ENCODE results near the gene ALDH4A1. TPM values are rescaled to one million over a fixed set of nuclear protein-coding genes. Genes with fewer than 3 reads are reported as not detected.

The ALDH4A1 gene
- total RNA-seq, 1 donor from 2014 or later, result 13.8 TPM

DNA sequence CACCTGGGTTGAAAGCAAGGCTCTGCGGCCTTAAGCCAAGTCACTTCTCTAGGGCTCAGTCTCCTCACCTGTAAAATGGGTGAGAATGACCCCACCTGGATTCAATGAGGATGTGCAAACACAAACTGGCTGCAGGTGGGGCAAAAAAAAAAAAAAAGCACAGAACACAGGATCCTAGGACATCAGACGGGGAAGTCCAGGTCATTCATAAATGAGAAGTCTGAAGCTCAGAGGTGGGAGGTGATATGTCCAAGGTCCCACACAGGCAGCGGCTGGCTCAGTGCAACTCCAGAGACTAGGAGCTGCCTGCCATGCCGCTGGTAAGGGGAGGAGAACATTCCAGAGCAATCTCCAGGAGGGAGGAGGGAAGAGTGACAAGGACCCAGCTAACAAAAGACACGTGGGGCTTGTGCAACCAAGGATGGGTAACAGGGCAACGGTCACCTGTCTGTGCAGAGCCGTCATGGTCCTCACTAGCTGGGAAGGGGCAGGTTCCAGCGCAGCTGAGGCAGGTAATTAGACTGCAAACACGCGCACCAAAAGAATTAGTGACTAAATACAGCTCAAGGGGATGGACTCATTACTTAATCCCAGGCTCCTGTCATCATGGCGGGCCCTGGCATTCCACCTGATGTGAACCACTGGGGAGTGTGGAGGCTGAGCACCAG, 34.6 kb upstream of the ALDH4A1 start:
- peaks cover 46% of the 10 kb centered on the region for H3K4me1 ChIP-seq (ENCODE audit: insufficient read depth, low read length)
- no peaks in the 10 kb centered on the region for H3K27me3 ChIP-seq (ENCODE audit: insufficient read depth, low read length)
- peak overlapping the region; percentile 54 for H3K4me3 Mint-ChIP-seq (ENCODE audit: unreplicated experiment)
- no peaks in the 10 kb centered on the region for H3K36me3 ChIP-seq (ENCODE audit: insufficient read depth, low read length)
- H3K27ac ChIP-seq (ENCODE audit: low read depth, low read length), result no peak overlapping the region
- peaks cover 100% of the 10 kb centered on the region for H3K79me2 ChIP-seq (ENCODE audit: insufficient read depth, low read length)
- no peak overlapping the region for H3K27ac Mint-ChIP-seq (ENCODE audit: unreplicated experiment)
- TF ChIP-seq, protein P1, sequence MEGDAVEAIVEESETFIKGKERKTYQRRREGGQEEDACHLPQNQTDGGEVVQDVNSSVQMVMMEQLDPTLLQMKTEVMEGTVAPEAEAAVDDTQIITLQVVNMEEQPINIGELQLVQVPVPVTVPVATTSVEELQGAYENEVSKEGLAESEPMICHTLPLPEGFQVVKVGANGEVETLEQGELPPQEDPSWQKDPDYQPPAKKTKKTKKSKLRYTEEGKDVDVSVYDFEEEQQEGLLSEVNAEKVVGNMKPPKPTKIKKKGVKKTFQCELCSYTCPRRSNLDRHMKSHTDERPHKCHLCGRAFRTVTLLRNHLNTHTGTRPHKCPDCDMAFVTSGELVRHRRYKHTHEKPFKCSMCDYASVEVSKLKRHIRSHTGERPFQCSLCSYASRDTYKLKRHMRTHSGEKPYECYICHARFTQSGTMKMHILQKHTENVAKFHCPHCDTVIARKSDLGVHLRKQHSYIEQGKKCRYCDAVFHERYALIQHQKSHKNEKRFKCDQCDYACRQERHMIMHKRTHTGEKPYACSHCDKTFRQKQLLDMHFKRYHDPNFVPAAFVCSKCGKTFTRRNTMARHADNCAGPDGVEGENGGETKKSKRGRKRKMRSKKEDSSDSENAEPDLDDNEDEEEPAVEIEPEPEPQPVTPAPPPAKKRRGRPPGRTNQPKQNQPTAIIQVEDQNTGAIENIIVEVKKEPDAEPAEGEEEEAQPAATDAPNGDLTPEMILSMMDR (IDR thresholded peaks at IDR 0.05; ENCODE audit: insufficient read depth, low read depth, low read length), result no peak
- no peak for TF ChIP-seq EZH2 (IDR thresholded peaks at IDR 0.05; ENCODE audit: insufficient read depth, low read length)
- FAIRE-seq, result no peak
- no peak overlapping the region for H2AFZ ChIP-seq (ENCODE audit: low read depth, low read length)
- DNase-seq (ENCODE audit: low read depth), result no peak
- H3K9ac ChIP-seq (ENCODE audit: low read length), result no peak overlapping the region
- H4K20me1 ChIP-seq (ENCODE audit: insufficient read depth, low read length), result peaks cover 93% of the 10 kb centered on the region
- no peaks in the 10 kb centered on the region for H3K9me3 ChIP-seq (ENCODE audit: insufficient read depth, low read depth, low read length)
- no peak overlapping the region for H3K4me3 ChIP-seq (ENCODE audit: insufficient read depth, low read depth, low read length)
- no peaks in the 10 kb centered on the region for H3K9me3 Mint-ChIP-seq (ENCODE audit: unreplicated experiment)
- peaks cover 37% of the 10 kb centered on the region for H3K4me1 Mint-ChIP-seq (ENCODE audit: low read depth, unreplicated experiment)
- no peak overlapping the region for H3K4me2 ChIP-seq (ENCODE audit: low read length)
- peaks cover 5% of the 10 kb centered on the region for H3K36me3 Mint-ChIP-seq (ENCODE audit: low read depth, unreplicated experiment)
- H3K27me3 Mint-ChIP-seq (ENCODE audit: low read depth, unreplicated experiment), result no peaks in the 10 kb centered on the region

DNA sequence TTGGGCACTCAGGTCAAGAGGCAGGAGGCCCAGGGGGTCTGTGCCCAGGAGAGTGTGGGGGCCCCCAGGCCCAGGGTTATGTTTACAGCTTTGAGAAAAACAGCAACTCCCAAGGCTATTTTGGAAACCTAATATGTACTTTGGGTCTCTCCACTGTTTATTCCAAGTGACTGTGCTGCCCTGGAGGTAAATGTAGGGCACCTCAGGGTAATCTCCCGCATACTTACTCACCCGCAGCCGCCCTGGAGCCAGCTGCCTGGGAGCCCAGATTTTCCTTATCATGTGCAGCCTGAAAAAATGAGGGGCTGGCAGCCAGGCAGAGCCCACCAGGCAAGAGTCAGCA, 34.1 kb upstream of the ALDH4A1 start:
- Mint-ChIP-seq H3K9me3 (ENCODE audit: unreplicated experiment) (no peaks in the 10 kb centered on the region), H3K4me3 (ENCODE audit: unreplicated experiment) (no peak overlapping the region), H3K4me1 (ENCODE audit: low read depth, unreplicated experiment) (peaks cover 36% of the 10 kb centered on the region), H3K27me3 (ENCODE audit: low read depth, unreplicated experiment) (no peaks in the 10 kb centered on the region), H3K36me3 (ENCODE audit: low read depth, unreplicated experiment) (peaks cover 5% of the 10 kb centered on the region), H3K27ac (ENCODE audit: unreplicated experiment) (no peak overlapping the region)
- DNase-seq (ENCODE audit: low read depth), result no peak
- peaks cover 42% of the 10 kb centered on the region for H3K4me1 ChIP-seq (ENCODE audit: insufficient read depth, low read length)
- H3K4me3 ChIP-seq (ENCODE audit: insufficient read depth, low read depth, low read length), result no peak overlapping the region
- peaks cover 100% of the 10 kb centered on the region for H3K79me2 ChIP-seq (ENCODE audit: insufficient read depth, low read length)
- H4K20me1 ChIP-seq (ENCODE audit: insufficient read depth, low read length), result peaks cover 93% of the 10 kb centered on the region
- H3K9ac ChIP-seq (ENCODE audit: low read length), result no peak overlapping the region
- FAIRE-seq, result no peak
- no peaks in the 10 kb centered on the region for H3K9me3 ChIP-seq (ENCODE audit: insufficient read depth, low read depth, low read length)
- no peak overlapping the region for H3K4me2 ChIP-seq (ENCODE audit: low read length)
- no peak overlapping the region for H3K27ac ChIP-seq (ENCODE audit: low read depth, low read length)
- TF ChIP-seq, protein P1 (IDR thresholded peaks at IDR 0.05; ENCODE audit: insufficient read depth, low read depth, low read length), result no peak
- no peaks in the 10 kb centered on the region for H3K27me3 ChIP-seq (ENCODE audit: insufficient read depth, low read length)
- no peak overlapping the region for H2AFZ ChIP-seq (ENCODE audit: low read depth, low read length)
- H3K36me3 ChIP-seq (ENCODE audit: insufficient read depth, low read length), result no peaks in the 10 kb centered on the region

DNA sequence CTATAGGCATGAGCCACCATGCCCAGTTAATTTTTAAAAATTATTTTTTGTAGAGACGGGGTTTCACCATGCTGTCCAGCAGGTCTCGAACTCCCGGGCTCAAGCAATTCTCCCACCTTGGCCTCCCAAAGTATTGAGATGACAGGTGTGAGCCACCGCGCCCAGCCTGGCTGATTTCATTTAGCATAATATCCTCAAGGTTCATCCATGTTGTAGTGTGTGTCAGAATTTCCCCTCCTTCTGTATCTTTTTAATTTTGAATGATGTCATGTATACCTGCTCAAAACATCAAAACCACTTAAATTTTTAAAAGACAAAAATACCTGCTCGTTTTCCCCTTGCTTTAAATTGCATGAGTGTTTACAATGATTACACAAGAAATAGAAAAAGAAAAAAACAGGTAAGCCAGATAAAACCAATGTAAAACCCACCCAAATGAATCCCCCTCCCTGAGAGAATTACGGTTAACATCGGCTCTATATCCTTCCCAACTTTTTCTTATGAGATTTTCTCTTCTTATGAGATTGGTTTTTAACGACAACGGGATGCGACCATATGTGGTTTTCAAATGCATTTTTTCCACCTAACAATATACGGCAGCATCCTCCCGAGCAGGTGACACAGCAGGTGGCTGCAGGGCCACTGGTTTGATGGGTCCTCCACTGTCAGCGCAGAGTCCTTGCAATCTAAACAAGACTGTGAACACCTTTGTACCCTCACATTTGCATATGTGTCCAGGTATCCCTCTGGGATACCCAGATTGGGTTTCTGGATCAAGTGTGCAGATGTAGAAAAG, 32.0 kb upstream of the ALDH4A1 start:
- no peaks in the 10 kb centered on the region for H3K9me3 Mint-ChIP-seq (ENCODE audit: unreplicated experiment)
- no peak overlapping the region for H2AFZ ChIP-seq (ENCODE audit: low read depth, low read length)
- H3K9me3 ChIP-seq (ENCODE audit: insufficient read depth, low read depth, low read length), result no peaks in the 10 kb centered on the region
- peaks cover 100% of the 10 kb centered on the region for H3K79me2 ChIP-seq (ENCODE audit: insufficient read depth, low read length)
- no peak overlapping the region for H3K9ac ChIP-seq (ENCODE audit: low read length)
- FAIRE-seq (no peak), DNase-seq (ENCODE audit: low read depth) (no peak)
- peaks cover 33% of the 10 kb centered on the region for H3K4me1 ChIP-seq (ENCODE audit: insufficient read depth, low read length)
- H3K36me3 ChIP-seq (ENCODE audit: insufficient read depth, low read length), result no peaks in the 10 kb centered on the region
- no peaks in the 10 kb centered on the region for H3K27me3 ChIP-seq (ENCODE audit: insufficient read depth, low read length)
- no peak overlapping the region for H3K4me2 ChIP-seq (ENCODE audit: low read length)
- no peak overlapping the region for H3K4me3 Mint-ChIP-seq (ENCODE audit: unreplicated experiment)
- TF ChIP-seq, protein P1 (IDR thresholded peaks at IDR 0.05; ENCODE audit: insufficient read depth, low read depth, low read length), result no peak
- TF ChIP-seq EZH2 (IDR thresholded peaks at IDR 0.05; ENCODE audit: insufficient read depth, low read length), result no peak
- H3K27ac Mint-ChIP-seq (ENCODE audit: unreplicated experiment), result no peak overlapping the region
- peaks cover 5% of the 10 kb centered on the region for H3K36me3 Mint-ChIP-seq (ENCODE audit: low read depth, unreplicated experiment)
- H3K27ac ChIP-seq (ENCODE audit: low read depth, low read length), result no peak overlapping the region
- no peak overlapping the region for H3K4me3 ChIP-seq (ENCODE audit: insufficient read depth, low read depth, low read length)
- H3K27me3 Mint-ChIP-seq (ENCODE audit: low read depth, unreplicated experiment), result no peaks in the 10 kb centered on the region
- H4K20me1 ChIP-seq (ENCODE audit: insufficient read depth, low read length), result peaks cover 93% of the 10 kb centered on the region
- peaks cover 25% of the 10 kb centered on the region for H3K4me1 Mint-ChIP-seq (ENCODE audit: low read depth, unreplicated experiment)

All from astrocyte (in vitro differentiated cells and primary cell).